ENCODE data around the gene PLCL1. TPM values are rescaled to one million over a fixed set of nuclear protein-coding genes. Genes with fewer than 3 reads are reported as not detected.

Gene PLCL1
- total RNA-seq, 3 donors from 2014 or later: 0.94 to 1.8 (median 1.2) TPM

DNA sequence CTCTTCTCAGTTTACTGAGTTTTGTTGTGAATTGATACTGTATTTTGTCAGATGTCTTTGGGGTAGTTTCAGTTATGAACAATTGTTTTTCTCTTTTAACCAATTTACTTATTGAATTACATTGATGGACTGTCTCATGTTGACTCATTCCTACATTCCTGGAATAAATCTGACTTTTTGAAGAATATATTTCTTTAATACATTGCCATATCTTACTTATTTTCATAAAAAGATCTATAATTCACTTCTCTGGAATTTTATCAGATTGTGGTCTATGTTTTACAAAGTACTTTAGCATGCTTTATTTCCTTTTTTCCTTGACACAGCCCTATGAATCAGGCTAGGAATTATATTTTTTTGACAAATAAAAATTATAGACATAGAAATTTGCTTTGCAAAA, 268.3 kb downstream of the PLCL1 start:
- ATAC-seq: no peak
- H3K36me3 Mint-ChIP-seq (ENCODE audit: insufficient read depth): peaks cover 3% of the 10 kb centered on the region
- no peaks in the 10 kb centered on the region for H3K9me3 Mint-ChIP-seq
- no peak for DNase-seq
- no peak overlapping the region for H3K4me3 Mint-ChIP-seq
- H3K27me3 Mint-ChIP-seq (ENCODE audit: low read depth): no peaks in the 10 kb centered on the region
- peaks cover 5% of the 10 kb centered on the region for H3K4me1 Mint-ChIP-seq (ENCODE audit: low read depth)

DNA sequence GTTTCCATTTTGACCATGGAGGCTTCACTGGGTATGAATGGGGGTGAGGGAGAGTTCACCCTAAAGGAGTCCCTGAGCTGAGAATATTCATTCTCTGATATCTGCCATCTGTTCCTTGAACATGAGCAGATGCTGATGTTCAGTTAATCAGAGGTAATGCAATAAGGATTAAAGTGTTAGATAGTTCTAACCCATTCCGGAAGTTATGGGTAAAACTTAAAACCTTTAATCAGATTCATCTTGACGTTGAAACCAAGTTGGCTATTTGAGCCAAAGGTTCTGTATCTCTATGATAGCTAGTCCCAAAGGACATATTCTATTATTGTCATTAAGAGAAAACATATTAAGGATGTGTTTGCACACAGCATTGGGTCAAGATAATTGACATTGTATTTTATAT, 268.9 kb downstream of the PLCL1 start:
- DNase-seq (no peak), ATAC-seq (no peak)

DNA sequence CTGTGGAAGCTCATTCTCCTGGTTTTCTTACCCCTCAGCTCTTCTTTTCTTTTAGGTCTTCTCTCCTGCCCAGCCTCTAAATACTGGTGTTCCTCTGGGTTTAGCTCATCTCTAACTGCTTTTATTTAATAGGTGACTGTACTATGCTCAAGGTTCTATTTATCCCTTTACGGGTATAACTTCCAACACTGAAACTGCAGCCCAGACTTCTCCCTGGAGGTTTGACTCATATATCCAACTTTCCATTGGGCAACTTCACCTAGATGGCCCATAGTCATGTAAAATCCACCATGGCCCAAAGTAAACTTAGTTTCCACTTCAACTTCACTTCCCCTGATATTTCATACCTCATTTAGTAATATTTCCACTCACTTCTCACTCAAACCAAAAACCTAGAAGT, 273.1 kb downstream of the PLCL1 start:
- Mint-ChIP-seq H3K4me3 (no peak overlapping the region), H3K9me3 (no peaks in the 10 kb centered on the region), H3K4me1 (ENCODE audit: low read depth) (peaks cover 11% of the 10 kb centered on the region), H3K36me3 (ENCODE audit: insufficient read depth) (peaks cover 3% of the 10 kb centered on the region), H3K27me3 (ENCODE audit: low read depth) (no peaks in the 10 kb centered on the region)
- DNase-seq: no peak
- ATAC-seq: no peak

More for the DNA sequence above, 268.9 kb downstream of the PLCL1 start:
- Mint-ChIP-seq H3K36me3 (ENCODE audit: insufficient read depth) (peaks cover 3% of the 10 kb centered on the region), H3K4me3 (no peak overlapping the region), H3K4me1 (ENCODE audit: low read depth) (peaks cover 7% of the 10 kb centered on the region), H3K27me3 (ENCODE audit: low read depth) (no peaks in the 10 kb centered on the region), H3K9me3 (no peaks in the 10 kb centered on the region)

DNA sequence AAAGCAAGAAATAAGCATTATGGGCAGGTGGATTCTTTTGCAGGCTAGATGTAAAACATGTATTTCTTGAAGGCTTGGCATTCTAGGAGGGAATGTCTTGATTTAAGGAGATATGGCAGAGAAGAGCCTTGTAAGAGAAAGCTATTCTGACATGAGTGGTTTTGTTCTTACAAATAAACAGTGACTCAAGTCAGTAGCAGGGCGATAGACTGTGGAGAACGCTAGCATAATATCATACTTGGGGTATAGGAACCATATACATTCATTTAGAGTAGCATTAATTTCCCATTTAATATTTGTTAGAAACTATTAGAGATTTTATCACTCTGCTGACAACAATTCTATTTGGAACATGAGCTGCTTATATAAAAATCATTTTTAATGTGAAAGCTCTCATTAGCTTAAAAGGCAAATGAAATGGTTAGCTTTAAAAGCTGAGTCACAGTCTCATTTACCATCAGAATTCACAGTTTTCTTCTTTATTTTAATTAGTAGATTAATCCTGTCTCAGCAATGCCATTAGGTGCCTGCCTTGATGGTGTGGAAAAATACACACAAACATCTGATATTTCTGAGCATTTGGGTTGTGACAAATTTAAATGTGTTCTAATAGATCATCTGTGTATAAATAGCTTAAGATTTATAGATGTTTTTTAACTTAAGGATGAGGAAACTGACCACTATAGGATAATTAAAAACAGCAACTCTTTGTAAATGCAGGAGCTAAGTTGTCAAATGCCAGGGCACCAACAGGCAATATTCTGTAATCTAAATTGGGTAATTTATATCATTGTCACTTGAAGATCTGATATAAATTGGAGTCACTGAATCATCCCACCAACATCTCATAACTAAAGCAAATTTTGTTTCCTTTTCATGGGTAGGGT, 276.7 kb downstream of the PLCL1 start:
- peaks cover 27% of the 10 kb centered on the region for H3K36me3 Mint-ChIP-seq (ENCODE audit: insufficient read depth)
- H3K4me3 Mint-ChIP-seq: no peak overlapping the region
- no peaks in the 10 kb centered on the region for H3K9me3 Mint-ChIP-seq
- ATAC-seq (no peak), DNase-seq (no peak)
- peaks cover 11% of the 10 kb centered on the region for H3K4me1 Mint-ChIP-seq (ENCODE audit: low read depth)
- H3K27me3 Mint-ChIP-seq (ENCODE audit: low read depth): no peaks in the 10 kb centered on the region

DNA sequence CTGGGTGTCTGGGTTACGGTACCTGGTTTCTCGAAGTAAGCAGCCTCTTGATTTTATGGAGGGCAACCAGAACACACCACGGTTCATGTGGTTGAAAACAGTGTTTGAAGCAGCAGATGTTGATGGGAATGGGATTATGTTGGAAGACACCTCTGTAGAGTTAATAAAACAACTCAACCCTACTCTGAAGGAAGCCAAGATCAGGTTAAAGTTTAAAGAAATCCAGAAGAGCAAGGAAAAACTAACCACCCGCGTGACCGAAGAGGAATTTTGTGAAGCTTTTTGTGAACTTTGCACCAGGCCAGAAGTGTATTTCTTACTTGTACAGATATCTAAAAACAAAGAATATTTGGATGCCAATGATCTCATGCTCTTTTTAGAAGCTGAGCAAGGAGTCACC, 279.8 kb downstream of the PLCL1 start:
- Mint-ChIP-seq H3K36me3 (ENCODE audit: insufficient read depth) (peaks cover 32% of the 10 kb centered on the region), H3K4me1 (ENCODE audit: low read depth) (peaks cover 5% of the 10 kb centered on the region), H3K9me3 (no peaks in the 10 kb centered on the region), H3K27me3 (ENCODE audit: low read depth) (no peaks in the 10 kb centered on the region), H3K4me3 (no peak overlapping the region)
- ATAC-seq: no peak
- DNase-seq: no peak

DNA sequence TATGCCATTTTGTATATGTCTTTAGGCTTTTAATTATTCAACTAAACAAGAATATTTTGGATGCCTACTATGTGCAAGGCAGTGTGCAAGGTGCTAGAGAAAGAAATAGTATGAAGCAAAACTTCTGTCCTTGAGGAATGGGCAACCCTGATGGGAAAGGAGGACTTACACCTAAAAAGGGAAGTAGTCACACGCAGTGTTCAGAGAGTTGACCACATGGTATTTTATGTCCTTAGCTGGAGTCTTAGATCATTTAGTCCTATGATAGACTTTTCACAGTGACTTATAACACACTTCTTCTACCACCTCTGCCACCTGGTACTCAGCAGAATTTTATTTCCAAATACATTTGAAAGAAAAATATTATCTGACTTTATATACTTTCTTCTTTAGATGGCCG, 291.6 kb downstream of the PLCL1 start:
- H3K4me1 Mint-ChIP-seq (ENCODE audit: low read depth): peaks cover 4% of the 10 kb centered on the region

DNA sequence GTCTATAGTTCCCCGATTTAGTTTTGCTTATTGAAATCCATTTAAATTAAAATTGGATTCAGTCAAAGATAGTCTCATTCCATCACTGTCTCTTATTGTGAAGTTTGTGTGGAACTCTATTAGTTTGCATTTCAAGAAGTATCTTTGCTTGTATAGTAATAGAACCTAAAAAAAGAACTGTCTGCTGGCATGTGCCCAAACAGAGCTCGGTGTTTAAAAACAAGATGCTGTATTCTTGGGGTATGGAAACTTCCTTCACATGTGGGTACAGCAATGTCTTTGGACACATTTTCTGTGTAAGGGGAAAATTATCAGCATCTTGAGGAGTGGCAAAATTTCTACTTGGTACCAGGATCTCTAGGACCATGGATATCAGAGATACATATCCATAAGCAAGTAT, 292.6 kb downstream of the PLCL1 start:
- H3K4me1 Mint-ChIP-seq (ENCODE audit: low read depth): peaks cover 4% of the 10 kb centered on the region
- no peak for ATAC-seq
- H3K36me3 Mint-ChIP-seq (ENCODE audit: insufficient read depth): peaks cover 27% of the 10 kb centered on the region
- no peak overlapping the region for H3K4me3 Mint-ChIP-seq
- no peaks in the 10 kb centered on the region for H3K9me3 Mint-ChIP-seq
- H3K27me3 Mint-ChIP-seq (ENCODE audit: low read depth): no peaks in the 10 kb centered on the region
- no peak for DNase-seq

More for the DNA sequence above, 291.6 kb downstream of the PLCL1 start:
- ATAC-seq (no peak), DNase-seq (no peak)
- no peaks in the 10 kb centered on the region for H3K9me3 Mint-ChIP-seq
- no peak overlapping the region for H3K4me3 Mint-ChIP-seq
- no peaks in the 10 kb centered on the region for H3K27me3 Mint-ChIP-seq (ENCODE audit: low read depth)
- peaks cover 24% of the 10 kb centered on the region for H3K36me3 Mint-ChIP-seq (ENCODE audit: insufficient read depth)

DNA sequence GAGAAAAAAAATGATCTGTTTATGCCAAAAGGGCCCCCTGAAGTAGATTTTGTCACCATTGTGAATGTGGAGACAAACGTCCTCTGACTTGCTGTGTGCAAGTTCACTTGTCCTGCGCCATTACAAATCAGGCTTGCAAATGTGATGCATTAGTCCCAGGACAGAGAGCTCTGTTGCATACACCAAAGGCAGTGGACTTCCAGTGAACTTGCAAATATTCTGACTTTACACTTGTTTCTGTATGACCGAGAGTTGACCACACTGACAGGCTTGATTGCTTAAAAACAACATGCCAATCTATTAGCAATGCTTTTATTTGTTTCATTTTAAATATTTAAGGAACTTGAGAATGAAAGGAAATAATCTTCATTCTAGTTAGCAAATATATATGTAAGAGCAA, 293.2 kb downstream of the PLCL1 start:
- Mint-ChIP-seq H3K9me3 (no peaks in the 10 kb centered on the region), H3K4me1 (ENCODE audit: low read depth) (peaks cover 4% of the 10 kb centered on the region), H3K27me3 (ENCODE audit: low read depth) (no peaks in the 10 kb centered on the region), H3K4me3 (no peak overlapping the region), H3K36me3 (ENCODE audit: insufficient read depth) (peaks cover 27% of the 10 kb centered on the region)
- ATAC-seq (no peak), DNase-seq (no peak)

DNA sequence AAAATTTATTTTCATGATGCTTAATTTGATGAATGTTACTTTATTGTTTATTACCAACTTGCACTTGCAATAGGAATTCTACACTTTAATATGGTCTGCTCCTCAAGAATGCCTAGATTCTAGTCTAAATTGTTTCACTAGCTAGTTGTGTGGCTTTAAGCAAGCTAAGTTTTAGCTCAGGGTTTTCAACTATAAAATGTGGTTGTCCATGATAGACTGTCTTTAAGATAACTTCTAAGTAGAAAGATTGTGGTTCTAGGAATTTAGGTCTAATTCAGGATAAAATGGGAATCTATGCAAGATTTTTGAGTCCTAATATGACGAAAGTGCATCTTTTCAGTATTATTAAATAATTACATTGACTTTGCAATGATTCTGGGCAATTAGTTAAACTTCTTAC, 294.0 kb downstream of the PLCL1 start:
- peaks cover 21% of the 10 kb centered on the region for H3K36me3 Mint-ChIP-seq (ENCODE audit: insufficient read depth)
- no peak overlapping the region for H3K4me3 Mint-ChIP-seq
- no peaks in the 10 kb centered on the region for H3K9me3 Mint-ChIP-seq
- DNase-seq (no peak), ATAC-seq (no peak)
- H3K27me3 Mint-ChIP-seq (ENCODE audit: low read depth): no peaks in the 10 kb centered on the region
- H3K4me1 Mint-ChIP-seq (ENCODE audit: low read depth): peaks cover 4% of the 10 kb centered on the region

DNA sequence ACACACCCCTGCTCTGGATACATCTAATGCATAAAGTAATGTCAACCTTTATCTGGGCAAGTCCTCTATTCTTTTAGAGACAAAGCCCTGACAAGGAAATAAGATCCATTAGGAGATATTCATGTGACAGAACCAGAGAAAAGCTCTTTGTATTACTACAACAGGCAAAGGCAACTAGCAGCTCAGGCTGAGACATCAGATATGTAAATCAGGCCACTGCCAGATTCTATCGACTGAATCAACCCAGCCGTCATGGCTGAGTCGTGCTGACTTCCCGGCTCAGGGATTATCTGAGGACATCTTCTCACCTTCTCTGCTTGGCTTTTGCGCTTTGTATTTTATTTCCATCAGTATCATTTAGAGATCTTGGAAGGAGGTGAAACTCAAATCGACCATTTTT, 294.5 kb downstream of the PLCL1 start:
- Mint-ChIP-seq H3K4me3 (no peak overlapping the region), H3K27me3 (ENCODE audit: low read depth) (no peaks in the 10 kb centered on the region)
- ATAC-seq: no peak

DNA sequence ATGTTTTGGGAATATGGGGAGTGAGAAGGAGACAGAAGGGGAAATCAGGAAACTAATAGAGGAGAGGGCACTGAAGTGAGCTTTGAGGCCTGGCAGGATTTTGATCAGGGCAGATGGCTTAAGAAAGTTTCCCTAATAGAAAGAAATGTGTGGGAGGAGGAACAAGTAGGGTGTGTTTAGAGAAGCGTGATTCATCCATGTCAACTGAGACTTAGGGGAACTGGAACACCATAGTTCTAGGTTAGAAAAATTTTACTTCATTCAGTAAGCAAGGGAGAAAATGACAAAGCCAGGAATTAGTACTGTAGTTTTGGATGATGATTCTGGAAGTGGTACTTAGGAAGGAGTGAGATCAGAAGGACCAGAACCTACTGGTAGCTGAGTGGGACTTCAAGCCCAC, 296.0 kb downstream of the PLCL1 start:
- Mint-ChIP-seq H3K36me3 (ENCODE audit: insufficient read depth) (peaks cover 36% of the 10 kb centered on the region), H3K4me1 (ENCODE audit: low read depth) (peaks cover 4% of the 10 kb centered on the region), H3K4me3 (no peak overlapping the region), H3K9me3 (no peaks in the 10 kb centered on the region), H3K27me3 (ENCODE audit: low read depth) (no peaks in the 10 kb centered on the region)
- no peak for DNase-seq
- ATAC-seq: no peak

More for the DNA sequence above, 294.5 kb downstream of the PLCL1 start:
- DNase-seq: no peak
- H3K36me3 Mint-ChIP-seq (ENCODE audit: insufficient read depth): peaks cover 26% of the 10 kb centered on the region
- H3K9me3 Mint-ChIP-seq: no peaks in the 10 kb centered on the region
- H3K4me1 Mint-ChIP-seq (ENCODE audit: low read depth): peaks cover 4% of the 10 kb centered on the region

DNA sequence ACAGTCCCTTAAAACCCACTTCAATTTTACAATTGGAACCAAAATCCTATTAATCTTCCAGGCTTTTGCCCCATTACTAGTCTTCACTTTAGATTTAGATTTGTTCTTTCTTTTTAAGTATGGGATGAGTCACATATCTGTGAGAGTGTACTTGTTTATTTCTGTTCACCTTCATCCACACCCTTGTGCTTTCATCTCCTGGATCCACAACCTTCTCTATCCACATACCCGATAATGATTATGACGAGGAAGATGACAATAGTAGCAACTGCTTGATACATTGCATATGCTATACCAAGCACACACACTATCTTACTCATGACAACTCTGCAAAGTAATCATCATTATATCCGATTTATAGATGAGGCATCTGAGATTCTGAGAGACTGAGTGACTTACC, 297.3 kb downstream of the PLCL1 start:
- H3K36me3 Mint-ChIP-seq (ENCODE audit: insufficient read depth): peaks cover 41% of the 10 kb centered on the region
- ATAC-seq (no peak), DNase-seq (no peak)

DNA sequence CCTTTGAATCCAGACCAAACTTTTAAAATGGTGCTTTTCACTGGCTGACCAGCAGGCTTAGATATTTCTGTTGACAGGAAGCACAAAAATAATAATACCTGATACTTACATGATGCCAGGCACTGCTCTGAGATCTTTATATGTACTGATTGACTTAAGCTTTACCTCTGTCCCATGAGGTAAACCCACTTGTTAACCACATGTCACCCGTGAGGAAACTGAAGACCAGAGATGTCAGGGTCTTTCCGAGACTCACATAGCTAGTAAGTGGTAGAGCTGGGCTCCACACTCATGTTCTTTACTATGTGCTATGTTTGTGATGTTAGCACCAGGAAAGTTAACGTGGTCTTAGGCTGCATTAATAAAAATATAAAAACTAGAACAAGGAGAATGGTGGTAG, 297.7 kb downstream of the PLCL1 start:
- no peaks in the 10 kb centered on the region for H3K9me3 Mint-ChIP-seq
- no peak overlapping the region for H3K4me3 Mint-ChIP-seq
- H3K27me3 Mint-ChIP-seq (ENCODE audit: low read depth): no peaks in the 10 kb centered on the region
- H3K36me3 Mint-ChIP-seq (ENCODE audit: insufficient read depth): peaks cover 43% of the 10 kb centered on the region
- H3K4me1 Mint-ChIP-seq (ENCODE audit: low read depth): peaks cover 4% of the 10 kb centered on the region
- no peak for DNase-seq
- no peak for ATAC-seq

More for the DNA sequence above, 297.3 kb downstream of the PLCL1 start:
- Mint-ChIP-seq H3K4me3 (no peak overlapping the region), H3K4me1 (ENCODE audit: low read depth) (peaks cover 4% of the 10 kb centered on the region), H3K9me3 (no peaks in the 10 kb centered on the region), H3K27me3 (ENCODE audit: low read depth) (no peaks in the 10 kb centered on the region)

DNA sequence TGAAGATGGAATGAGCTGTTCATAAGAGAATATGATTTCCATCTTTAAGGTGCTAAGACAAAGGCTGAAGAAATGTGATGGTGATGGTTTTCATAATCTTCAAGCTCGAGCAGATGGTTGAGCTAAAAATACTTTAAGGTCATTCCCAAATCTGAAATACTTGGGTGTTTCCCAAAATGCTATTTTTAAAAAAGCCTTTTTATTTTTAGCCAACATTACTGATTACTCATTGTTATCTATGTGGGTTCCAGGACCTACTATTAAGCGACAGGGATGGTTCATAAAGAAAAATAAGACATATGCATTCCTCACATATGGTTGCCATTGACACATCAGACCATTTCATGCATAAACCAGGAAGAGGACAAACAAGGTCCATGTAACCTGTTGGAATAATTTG, 298.5 kb downstream of the PLCL1 start:
- H3K4me1 Mint-ChIP-seq (ENCODE audit: low read depth): peaks cover 4% of the 10 kb centered on the region
- H3K9me3 Mint-ChIP-seq: no peaks in the 10 kb centered on the region
- H3K27me3 Mint-ChIP-seq (ENCODE audit: low read depth): no peaks in the 10 kb centered on the region
- no peak overlapping the region for H3K4me3 Mint-ChIP-seq
- H3K36me3 Mint-ChIP-seq (ENCODE audit: insufficient read depth): peaks cover 47% of the 10 kb centered on the region
- ATAC-seq (no peak), DNase-seq (no peak)

DNA sequence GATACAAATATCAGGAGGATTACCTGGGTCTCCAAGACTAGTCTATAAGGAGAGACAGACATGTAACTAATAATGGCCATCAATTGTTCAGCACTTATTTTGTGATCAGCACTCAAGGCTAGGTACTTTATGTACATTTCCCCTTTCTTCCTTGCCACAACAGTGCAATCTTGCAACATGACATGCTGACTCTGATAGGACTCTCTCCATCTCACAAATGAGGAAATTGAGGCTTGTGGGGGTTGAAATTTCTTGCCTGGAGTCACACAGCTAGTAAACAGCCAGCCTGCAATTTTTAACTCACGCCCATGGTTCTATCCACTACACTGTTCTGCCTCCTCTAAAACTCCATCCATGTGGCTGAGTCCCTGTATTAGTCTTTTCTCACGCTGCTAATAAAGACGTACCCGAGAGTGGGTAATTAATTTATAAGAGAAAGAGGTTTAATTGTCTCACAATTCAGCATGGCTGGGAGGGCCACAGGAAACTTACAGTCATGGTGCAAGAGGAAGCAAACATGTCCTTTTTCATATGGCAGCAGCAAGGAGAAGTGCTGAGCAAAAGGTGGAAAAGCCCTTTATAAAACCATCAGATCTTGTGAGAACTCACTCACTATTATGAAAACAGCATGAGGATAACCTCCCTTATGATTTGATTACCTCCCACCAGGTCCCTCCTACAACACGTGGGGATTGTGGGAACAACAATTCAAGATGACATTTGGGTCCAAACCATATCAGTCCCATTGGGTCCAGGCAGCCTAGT, 302.4 kb downstream of the PLCL1 start:
- no peak for ATAC-seq
- H3K4me1 Mint-ChIP-seq (ENCODE audit: low read depth): no peaks in the 10 kb centered on the region
- H3K36me3 Mint-ChIP-seq (ENCODE audit: insufficient read depth): peaks cover 46% of the 10 kb centered on the region

More for the DNA sequence above, 302.4 kb downstream of the PLCL1 start:
- DNase-seq: no peak
- no peak overlapping the region for H3K4me3 Mint-ChIP-seq
- H3K9me3 Mint-ChIP-seq: no peaks in the 10 kb centered on the region
- no peaks in the 10 kb centered on the region for H3K27me3 Mint-ChIP-seq (ENCODE audit: low read depth)

Measured in activated T-cell treated with anti-CD3 and anti-CD28 coated beads, Interleukin-2, amount 50 U/mL, for 4 hours (primary cell).